GM21526 (cell line): ENCODE data around the gene SLC25A14.
"Not testable (repeated sequence)": the region's sequence is repeated elsewhere in the genome, so short reads cannot be mapped to it uniquely, and the experiment has no call there.

Experiments
- ATAC-seq: cut with Tn5 transposase; IDR thresholded peaks from one replicate; pipeline ENCODE4 v1.9.1; 2021; ENCODE audit warnings: moderate library complexity; ENCODE audit not compliant: unreplicated experiment, low FRiP score

Gene SLC25A14, protein sequence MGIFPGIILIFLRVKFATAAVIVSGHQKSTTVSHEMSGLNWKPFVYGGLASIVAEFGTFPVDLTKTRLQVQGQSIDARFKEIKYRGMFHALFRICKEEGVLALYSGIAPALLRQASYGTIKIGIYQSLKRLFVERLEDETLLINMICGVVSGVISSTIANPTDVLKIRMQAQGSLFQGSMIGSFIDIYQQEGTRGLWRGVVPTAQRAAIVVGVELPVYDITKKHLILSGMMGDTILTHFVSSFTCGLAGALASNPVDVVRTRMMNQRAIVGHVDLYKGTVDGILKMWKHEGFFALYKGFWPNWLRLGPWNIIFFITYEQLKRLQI

DNA sequence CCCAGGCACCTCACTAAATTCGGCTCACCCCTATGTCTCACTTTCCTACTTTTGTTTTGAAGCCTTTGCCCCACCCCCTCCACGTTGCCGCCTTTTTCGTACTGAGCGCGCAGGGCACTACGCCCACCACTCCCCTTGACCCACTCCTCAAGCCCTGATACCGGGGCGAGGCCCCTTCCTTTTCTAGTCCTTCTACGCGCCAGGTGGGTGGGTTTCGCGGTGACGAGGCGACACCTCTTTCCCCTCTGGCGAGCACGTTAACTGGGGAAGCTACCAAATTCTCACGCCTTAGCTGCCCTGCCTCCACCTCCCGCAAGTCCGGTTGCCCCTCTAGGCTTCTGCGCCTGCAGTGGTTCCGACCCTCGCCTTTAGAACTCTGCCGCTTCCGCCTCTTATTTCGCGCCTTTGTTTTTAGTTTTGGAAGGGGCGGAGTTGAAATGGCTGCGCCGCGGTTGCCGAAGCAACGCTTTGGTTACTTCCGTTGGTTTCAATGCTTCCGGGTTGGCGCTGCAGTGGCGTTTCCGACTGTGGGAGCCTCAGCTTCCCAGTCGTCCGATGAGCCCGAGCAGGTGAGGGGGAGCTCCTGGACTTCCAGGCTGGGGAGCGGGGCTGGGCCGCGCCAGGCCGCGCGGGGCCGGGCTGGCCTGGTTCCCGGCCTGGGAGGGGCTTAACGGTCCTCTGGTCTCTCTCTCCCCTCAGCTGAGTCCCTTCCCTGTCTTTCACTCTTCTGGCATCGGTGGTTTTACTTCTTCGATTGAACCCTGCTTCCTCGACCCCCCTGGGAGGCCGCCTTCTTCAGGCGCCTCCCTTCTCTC, at the start of gene SLC25A14:
SLC25A14 (plus strand) TSS at position 512 of the 815 bp plus-strand sequence. CDS start 360 bp downstream, outside the sequence.
- ATAC-seq, result peak; percentile 93

DNA sequence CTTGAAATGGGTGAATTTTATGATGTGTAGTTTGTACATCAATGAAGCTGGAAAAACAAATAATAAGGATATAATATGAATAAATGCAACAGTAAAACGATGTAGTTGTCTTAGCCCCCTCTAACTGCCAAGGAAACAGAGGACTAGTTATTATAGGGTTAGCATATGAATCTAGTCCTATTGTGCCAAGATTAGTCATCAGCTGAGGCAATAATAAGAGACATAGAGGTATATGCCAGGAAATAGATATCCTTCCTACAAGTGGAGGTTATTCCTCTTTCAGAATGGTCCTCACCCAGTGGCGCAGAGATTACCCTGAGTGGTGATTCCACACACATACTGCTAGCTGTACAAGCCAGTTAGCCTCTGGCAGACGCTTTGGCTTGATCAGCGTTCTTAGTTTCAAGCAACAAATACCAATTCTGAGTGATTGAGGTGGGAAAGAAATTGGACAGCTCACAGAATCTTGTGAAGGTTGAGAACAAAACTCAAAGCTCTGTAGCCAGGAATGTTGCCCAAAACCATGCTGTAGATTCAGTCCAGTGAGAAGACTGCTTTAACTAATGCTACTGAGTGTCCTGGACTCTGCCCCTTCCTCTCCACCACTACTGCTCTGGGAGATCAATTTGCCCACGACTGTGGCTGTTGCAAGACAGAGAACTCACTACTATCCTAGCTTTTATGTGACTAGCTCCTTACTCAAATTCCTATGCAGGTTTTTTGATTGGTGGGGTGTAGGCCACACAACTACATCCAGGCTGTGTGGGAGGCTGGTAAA, 44.0 kb upstream of the SLC25A14 start:
- ATAC-seq, result no peak

DNA sequence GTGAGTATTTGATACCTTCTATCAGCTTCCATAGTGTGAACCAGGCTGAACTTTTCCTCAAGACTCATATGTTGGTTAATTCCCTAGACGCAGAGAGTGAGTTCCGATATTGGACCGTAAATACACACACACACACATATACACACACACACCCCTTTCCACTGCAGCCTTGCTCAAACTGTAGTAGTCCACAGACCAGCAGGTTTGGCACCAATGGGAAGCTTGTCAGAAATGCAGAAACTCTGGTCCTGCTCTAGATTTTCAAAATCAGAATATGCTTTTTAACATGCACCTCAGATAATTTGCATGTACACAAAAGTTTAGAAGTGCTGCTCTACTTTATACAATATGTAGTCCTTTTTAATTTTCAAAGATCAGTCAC, 43.4 kb upstream of the SLC25A14 start:
- ATAC-seq, result no peak

DNA sequence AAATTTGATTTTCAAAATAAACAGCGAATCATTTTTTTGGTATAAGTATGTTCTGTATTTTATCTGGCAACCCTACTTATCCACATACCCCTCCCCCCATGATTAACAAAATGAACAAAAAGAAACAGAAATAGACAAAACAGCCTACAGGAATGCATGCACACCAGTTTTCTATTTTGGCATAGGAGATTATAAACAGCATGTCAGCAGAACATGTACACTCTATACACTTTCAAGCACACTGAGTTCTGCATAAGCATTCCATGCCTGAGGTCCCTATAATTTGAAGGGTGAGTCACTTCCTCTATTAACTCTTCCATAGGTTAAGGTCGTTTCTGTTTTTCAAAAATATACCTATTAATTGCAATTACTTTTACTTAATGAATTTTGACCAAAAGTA, 43.0 kb upstream of the SLC25A14 start:
- ATAC-seq, result no peak

DNA sequence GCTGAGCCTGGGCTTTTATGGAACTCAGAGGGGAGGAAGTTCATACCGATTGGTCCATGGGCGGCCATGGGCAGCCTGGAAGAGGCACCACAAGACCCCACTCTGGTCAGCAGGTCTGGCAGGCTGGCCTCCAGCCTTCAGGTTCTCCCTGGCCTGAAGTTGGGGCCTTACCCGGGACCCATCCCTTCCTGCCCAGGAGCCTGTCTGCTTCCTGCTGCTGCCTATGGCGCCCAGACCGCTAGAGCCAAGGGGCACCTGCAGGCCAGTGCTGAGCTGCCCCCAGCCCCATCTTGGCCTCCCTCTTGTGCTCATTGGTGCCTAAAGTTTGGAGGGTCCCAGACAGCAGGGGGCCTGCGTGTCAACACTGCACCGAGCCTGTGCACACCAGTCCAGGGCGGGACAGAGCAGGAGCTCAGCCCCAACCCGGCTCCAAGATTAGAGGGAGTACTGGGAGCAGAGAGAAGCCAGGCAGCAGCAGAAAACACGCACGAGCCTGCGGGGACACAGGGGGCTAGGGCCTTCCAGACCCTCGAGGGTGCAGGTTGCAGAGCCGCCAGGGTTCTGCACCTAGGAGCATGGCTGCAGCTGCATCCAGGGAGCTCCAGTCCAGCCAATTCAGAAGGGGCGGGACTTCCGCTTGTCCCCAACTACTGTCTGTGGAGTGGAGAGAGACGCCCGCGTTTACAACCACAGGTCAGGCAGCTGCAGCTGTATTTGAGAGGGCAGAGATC, 40.3 kb upstream of the SLC25A14 start:
- ATAC-seq, result no peak

DNA sequence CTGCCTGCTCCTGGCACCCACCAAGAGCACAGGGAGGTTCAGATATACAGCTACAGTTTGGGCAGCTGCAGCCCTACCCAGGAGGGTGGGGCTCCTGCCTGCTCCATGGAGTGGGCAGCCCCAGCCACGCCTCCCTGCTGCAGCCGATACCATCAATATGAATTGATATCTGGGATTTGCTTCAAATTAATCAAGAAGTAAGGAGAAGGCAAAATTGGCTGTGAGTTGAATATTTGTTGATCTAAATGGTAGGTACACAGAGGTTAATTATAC, 39.8 kb upstream of the SLC25A14 start:
- ATAC-seq, result no peak

DNA sequence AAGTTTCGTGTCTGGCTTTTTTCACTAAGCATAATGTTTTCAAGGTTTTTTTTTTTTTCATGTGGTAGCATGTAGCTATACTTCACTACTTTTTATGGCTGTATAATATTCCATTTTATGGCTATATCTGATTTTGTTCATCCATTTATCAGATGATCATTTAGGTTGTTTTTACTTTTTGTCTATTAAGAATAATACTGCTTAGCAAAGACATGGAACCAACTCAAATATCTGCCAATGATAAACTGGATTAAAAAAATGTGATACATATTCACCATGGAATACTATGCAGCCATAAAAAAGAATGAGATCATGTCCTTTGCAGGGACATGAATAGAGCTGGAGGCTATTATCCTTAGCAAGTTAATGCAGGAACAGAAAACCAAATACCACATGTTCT, 38.3 kb upstream of the SLC25A14 start:
- no peak for ATAC-seq

DNA sequence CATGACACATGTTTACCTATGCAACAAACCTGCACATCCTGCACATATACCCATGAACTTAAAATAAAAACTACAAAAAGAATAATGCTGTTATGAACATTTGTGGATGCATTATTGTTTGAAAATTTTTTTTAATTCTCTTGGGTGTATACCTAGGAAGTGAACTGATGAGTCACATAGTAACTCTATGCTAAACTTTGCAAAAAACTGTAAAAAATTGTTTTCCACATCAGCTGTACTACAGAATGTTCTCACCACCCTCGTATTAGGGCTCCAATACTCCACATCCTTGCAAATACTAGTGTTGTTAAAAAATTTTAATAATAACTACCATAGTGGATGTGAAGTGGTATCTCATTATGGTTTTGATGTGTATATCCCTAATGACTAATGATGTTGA, 37.7 kb upstream of the SLC25A14 start:
- no peak for ATAC-seq

DNA sequence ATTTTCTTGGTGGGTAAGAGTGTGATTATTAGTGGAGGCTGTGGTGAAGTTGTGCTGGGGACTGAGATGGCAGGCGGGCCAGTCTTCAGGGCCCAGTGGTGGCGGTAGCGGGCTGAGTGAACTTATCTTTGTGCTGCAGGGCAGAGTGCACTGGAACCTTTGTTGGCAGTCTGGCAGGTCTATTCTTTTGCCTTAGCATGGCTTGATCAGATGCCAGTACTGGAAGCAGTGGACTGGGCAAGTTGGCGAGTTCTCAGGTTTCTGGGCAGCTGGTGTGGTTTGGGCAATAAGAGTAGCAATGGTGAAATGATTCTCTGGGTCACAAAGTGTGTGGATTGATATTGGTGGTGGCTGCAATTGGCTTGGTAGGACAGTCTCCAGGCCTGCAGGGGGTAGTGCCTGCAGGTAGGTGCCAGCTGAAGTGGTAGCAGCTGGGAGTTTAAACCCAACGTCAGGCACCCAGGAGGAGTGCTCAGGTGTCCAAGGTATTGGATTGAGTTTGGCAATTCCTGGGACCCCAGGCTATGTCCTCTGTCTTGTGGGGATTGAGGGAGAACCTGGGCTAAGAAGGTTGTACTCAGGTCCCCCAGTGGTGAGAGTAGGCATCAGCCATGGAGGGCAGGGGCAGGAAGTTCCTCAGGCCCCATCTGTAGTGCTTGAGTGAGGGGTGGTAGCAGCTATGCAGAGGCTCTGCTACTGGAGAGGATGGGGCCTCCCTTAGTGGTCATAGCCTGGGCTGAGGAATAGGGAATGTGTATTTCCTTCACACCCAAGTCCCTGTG, 34.9 kb upstream of the SLC25A14 start:
- ATAC-seq, result no peak

DNA sequence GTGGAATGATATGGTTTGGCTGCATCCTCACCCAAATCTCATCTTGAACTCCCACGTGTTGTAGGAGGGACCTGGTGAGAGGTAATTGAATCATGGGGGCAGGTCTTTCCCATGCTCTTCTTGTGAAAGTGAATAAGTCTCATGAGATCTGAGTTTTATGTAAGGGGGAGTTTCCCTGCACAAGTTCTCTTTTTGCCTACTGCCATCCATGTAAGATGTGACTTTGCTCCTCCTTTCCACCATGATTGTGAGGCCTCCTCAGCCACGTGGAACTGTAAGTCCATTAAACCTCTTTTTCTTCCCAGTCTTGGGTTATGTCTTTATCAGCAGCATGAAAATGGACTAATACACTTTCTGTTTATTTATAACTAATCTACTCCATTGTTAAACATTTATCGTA, 19.8 kb upstream of the SLC25A14 start:
- not testable (repeated sequence) for ATAC-seq

DNA sequence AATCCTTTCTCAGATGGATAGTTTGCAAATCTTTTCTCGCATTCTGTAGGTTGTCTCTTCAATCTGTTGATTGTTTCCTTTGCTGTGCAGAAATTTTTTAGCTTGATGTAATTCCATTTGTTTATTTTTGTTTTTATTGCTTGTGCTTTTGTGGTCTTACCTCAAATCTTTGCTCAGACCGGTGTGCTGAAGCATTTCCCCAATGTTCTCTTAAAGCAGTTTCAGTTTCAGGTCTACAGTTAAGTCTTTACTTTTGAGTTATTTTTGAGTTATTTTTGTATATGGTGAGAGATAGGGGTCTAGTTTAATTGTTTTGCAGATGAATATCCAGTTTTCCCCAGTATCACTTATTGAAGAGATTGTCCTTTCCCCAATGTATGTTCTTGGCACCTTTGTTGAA, 18.2 kb upstream of the SLC25A14 start:
- ATAC-seq, result peak; percentile 63

DNA sequence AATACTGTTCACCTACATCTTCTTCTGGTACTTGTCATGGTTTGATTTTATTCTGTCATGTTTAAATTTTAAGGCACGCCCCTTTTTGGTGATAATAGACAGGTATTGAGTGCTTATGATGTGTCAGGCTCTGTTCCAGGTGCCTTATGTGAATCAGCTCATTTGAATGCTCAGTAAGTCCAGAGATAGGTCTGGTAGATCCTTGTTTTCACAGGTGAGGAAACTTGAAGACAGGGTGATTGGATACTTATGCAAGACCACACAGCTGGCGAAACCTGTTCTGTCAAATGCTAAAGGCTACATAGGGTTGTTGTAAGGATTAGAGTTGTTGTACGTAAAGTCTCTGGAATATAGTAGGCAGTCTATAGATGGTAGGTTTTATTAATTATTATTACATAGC, 9.6 kb upstream of the SLC25A14 start:
- ATAC-seq, result no peak

DNA sequence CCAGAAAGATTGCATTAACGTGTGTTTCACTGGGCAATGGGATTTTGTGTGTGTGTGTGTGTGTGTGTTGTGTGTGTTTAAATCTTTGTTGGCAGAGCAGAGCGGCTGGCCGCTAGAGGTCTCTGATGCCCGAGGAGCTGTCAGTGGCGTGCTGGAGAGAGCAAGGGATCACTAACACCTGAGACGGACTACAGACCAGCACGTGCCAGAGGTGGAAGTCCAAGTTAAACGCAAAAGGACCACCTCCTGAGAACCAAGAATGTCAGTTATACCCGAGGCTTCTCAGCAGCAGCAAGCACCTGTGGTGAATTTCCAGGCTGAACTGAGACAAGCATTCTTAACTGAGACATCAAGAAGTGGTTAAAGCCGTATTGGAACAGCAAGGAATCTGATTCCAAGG, 9.0 kb upstream of the SLC25A14 start:
- no peak for ATAC-seq

DNA sequence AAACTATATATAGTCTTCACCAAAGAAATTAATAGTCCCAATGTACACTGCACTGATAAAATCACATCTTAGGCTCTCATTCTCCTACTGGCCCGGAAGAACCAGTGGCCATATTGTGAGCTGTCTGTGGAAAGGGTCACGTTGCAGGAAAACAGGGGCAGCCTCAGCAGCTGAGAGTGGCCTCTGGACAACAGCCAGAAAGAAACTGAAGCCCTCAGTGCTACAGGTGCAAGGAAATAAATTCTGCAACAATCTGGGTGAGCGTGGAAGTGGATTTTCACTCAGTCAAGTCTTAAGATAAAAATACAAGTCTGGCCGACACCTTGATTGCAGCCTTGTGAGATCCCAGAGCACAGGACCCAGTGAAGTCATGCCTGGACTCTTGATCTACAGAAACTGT, 3.2 kb upstream of the SLC25A14 start:
- ATAC-seq, result no peak

DNA sequence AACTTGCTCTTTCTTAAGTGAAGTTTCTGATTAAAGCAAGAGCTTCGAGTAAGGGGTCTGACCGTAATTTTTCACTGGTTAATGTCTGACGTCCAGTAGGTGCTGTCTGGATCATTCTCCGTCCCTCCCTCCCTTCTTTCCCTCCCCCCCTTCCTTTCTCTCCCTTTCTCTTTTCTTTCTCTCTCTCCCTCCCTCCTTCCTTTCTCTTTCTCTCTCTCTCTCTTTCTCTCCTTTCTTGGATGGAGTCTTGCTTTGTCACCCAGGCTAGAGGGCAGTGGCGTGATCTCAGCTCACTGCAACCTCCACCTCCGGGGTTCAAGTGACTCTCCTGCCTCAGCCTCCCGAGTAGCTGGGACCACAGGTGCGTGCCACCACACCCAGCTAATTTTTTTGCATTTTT, 850 bp upstream of the SLC25A14 start:
- ATAC-seq, result not testable (repeated sequence)

DNA sequence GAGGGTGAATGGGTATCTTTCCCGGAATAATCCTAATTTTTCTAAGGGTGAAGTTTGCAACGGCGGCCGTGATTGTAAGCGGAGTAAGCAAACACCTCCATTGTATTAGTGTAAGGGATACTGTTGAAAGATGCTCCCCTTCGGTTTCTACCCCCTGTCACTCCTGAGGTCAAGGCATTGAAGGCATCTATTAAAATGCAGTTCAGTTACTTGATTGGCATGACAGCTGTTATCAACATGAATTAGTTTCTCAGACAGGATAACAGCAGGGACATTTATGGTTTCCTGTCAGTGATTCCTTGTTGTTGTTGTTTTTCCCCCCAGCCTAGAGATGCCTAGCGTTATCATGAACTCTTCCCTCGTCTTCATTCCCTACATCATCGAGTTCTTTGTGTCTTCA, 552 bp downstream of the SLC25A14 start:
- ATAC-seq, result peak; percentile 14

DNA sequence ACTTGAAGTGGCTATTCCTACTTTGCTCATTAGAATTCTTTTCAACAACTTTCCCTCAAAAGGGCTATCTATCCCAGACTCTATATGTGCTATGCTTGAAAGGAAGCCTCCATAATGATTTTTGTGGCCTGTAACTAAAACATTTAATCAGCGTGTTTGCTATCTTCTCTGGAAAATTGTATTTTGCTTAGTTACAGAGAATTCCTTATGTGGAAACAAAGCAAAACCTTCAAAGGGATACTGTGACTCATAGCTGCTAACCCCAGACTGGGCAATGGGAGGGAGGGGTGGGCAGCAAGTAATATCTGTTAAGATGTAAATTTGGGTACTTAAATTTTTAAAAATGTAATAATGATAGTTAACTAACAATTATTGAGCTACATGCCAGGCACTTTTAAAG, 3.7 kb downstream of the SLC25A14 start:
- no peak for ATAC-seq

DNA sequence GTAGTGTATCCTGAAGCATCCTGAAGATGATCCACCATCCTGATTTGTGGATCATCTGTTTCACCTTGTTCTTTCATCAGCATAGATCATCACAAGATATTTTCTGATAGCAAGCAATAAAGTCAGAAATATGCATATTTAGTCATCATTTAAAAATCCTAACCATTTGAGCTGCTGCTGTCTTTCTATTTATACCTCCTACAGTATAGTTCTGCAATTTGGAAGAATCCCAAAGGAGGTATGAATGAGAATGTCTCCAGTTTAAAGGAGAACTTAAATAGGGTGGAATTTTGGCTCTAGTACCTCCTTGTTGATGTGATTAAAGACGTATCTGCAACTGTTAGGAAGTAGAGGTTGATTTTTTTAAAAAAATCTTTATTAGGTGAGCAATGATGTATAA, 7.6 kb downstream of the SLC25A14 start:
- no peak for ATAC-seq

DNA sequence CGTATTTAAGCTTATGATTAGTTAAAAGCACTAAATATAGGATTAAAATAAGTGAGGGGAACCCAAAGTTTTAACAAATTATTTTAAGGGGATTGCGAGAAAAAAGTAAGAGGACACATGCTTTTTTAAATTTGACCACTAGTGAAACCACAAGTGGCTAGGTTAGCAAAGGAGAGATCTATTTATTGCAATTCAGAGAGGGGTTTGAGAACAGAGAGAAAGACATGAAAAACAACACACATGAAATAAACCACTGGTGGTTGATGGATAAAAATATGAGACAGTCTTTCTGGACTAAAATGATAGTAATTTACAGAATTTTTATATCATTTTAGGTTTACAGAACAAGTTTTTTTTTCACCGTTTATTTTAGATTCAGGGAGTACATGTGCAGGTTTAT, 11.8 kb downstream of the SLC25A14 start:
- no peak for ATAC-seq

DNA sequence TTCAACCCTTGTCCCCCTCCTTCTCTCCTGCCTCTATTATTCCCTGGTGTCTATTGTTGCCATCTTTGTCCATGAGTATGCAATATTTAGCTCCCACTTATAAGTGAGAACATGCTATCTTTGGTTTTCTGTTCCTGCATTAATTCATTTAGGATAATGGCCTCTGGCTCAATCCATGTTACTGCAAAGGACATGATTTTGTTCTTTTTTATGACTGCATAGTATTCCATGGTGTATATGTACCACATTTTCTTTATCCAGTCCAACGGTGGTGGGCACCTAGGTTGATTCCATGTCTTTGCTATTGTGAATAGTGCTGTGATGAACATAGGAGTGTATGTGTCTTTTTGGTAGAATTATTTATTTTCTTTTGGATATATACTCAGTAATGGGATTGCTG, 12.3 kb downstream of the SLC25A14 start:
- ATAC-seq, result not testable (repeated sequence)
